ENCODE data around the gene PLCB1. TPM values are rescaled to one million over a fixed set of nuclear protein-coding genes. Genes with fewer than 3 reads are reported as not detected.

Gene PLCB1
- total RNA-seq, 4 donors from 2014 or later: 13.5 to 110 (median 30.4) TPM

DNA sequence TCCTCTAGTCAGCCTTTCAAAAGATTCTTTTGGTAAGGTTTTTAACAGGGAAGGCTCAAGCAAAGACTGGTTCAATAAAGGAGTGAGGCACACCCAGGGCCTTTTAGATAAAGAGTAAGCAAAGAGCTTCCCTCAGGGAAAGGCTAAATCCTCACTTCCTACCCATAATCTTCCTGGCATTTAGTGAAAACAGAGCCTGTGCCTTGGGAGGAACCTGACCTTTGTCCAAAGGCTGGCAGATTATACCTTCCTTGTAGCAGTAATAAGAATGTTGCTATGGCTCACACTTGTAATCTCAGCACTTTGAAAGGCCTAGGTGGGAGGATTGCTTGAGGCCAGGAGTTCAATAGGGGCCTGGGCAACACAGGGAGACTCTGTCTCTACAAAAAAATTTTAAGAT is 656.8 kb downstream of the PLCB1 start:
- intact Hi-C loops (cut with DNase I; ENCODE audit: low total_unique reads): no loop called here
- Histone ChIP-seq H3K36me3 (no peaks in the 10 kb centered on the region), H3K4me1 (no peaks in the 10 kb centered on the region), H3K9me3 (no peaks in the 10 kb centered on the region), H3K27ac (no peak overlapping the region), H3K4me3 (no peak overlapping the region), H3K27me3 (no peaks in the 10 kb centered on the region)
- no peak for DNase-seq
- TF ChIP-seq, protein P1, sequence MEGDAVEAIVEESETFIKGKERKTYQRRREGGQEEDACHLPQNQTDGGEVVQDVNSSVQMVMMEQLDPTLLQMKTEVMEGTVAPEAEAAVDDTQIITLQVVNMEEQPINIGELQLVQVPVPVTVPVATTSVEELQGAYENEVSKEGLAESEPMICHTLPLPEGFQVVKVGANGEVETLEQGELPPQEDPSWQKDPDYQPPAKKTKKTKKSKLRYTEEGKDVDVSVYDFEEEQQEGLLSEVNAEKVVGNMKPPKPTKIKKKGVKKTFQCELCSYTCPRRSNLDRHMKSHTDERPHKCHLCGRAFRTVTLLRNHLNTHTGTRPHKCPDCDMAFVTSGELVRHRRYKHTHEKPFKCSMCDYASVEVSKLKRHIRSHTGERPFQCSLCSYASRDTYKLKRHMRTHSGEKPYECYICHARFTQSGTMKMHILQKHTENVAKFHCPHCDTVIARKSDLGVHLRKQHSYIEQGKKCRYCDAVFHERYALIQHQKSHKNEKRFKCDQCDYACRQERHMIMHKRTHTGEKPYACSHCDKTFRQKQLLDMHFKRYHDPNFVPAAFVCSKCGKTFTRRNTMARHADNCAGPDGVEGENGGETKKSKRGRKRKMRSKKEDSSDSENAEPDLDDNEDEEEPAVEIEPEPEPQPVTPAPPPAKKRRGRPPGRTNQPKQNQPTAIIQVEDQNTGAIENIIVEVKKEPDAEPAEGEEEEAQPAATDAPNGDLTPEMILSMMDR (IDR thresholded peaks at IDR 0.05): no peak
- TF ChIP-seq POLR2A (IDR thresholded peaks at IDR 0.05): no peak

DNA sequence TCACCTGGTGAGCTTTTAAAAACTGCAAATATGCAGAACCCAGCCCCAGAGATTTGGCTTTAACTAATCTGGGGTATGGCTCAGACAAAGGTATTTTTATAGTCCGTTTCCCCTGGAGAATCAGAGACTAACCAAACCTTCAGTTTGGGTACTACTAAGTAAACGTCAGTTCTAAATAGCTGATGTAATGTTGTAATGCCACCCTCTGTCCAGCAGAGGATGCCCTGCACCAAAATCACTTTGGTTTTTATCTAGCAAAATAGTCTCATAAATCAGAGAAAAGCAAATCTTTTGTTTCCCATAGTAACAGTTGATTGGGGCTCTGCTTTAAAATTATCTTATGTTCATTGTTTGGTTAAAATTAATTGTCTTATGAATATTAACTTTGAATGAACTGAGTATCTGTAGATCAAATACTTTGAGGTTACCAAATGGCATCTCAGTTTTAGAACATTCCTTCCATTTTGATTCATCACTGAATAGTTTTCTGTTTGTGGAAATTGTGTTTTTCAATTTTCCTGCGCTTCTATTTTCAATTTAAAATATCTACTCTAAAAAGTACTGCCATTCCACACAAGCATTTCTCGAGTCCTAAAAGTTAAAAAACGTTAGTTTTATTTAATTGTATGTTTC is 658.5 kb downstream of the PLCB1 start:
- H3K36me3 ChIP-seq: no peaks in the 10 kb centered on the region
- H3K4me3 ChIP-seq: no peak overlapping the region
- peak overlapping the region in 1 of 2 donors; percentile 35 for H3K27ac ChIP-seq
- TF ChIP-seq, protein P1 (IDR thresholded peaks at IDR 0.05): peak; percentile 80 to 92 (median 84)
- TF ChIP-seq POLR2A (IDR thresholded peaks at IDR 0.05): no peak
- no peaks in the 10 kb centered on the region for H3K9me3 ChIP-seq
- H3K27me3 ChIP-seq: no peaks in the 10 kb centered on the region
- peak in 1 of 2 donors; percentile 19 for DNase-seq
- intact Hi-C loops (cut with DNase I; ENCODE audit: low total_unique reads): no loop called here
- H3K4me1 ChIP-seq: no peaks in the 10 kb centered on the region

DNA sequence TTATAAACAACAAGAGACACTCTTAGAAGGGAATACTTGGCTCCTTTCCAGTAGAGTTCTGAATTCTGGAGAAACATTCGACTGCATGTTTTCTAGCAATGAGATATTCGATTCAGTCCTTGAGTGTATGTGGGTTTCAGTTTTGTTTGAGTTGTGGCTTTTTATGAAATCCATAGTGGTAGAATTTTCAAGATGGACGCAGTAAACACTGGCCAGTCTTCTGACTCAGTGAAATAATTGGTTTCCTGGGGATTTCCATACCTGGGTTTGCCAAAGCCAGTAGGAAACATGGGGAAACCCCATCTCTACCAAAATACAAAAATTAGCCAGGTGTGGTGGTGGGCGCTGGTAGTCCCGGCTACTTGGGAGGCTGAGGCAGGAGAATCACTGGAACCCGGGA is 663.3 kb downstream of the PLCB1 start:
- no peak for TF ChIP-seq POLR2A (IDR thresholded peaks at IDR 0.05)
- TF ChIP-seq, protein P1 (IDR thresholded peaks at IDR 0.05): no peak
- intact Hi-C loops (cut with DNase I; ENCODE audit: low total_unique reads): no loop called here
- H3K4me3 ChIP-seq: no peak overlapping the region

DNA sequence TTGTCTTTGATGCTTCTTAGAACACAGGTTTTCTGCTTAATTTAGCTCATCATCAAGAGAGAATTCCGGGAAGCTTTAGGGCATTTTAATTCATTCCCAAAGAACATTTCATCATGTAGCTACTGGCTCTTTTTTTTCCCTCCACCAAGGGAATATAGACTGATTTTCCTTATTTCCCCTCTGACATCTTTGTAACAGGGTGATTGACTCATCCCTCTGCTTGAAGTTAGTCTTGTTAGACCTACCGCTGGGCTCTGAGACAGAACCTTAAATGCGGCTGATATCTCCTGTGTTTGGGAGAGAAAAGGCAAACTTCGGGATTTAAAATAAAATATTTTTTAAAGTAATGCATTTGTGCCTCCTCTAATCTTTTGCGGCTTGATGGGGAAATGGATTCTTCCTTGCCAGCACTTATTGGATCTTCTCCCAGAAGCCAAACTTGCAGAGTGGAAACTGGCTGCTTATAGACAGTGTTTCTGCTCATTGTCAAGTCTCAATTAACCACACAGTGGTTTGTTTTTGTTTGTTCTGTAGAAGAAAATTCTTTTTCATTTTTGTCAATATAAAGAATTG is 664.1 kb downstream of the PLCB1 start:
- intact Hi-C loops (cut with DNase I; ENCODE audit: low total_unique reads): no loop called here
- TF ChIP-seq, protein P1 (IDR thresholded peaks at IDR 0.05): no peak
- TF ChIP-seq POLR2A (IDR thresholded peaks at IDR 0.05): no peak

More for the DNA sequence above, 663.3 kb downstream of the PLCB1 start:
- Histone ChIP-seq H3K9me3 (no peaks in the 10 kb centered on the region), H3K4me1 (no peaks in the 10 kb centered on the region), H3K36me3 (no peaks in the 10 kb centered on the region), H3K27ac (no peak overlapping the region), H3K27me3 (no peaks in the 10 kb centered on the region)
- DNase-seq: no peak

DNA sequence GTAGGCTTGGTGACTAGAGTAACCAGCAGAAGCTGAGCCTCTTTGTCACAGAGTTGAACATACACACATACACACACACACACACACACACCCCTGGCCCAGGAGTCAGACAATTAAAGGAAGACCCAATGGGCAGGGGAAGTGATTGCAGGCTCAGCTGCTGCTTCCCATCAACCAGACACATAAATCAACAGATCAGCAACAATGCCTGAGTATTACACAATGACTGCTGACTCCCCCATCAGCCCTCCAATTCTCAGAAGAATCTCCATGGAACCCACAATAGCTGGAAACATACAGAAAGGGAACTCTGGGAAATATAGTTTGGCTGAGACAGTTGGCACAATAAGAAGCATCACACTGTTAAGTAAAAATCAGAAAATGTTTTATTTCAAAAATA is 666.4 kb downstream of the PLCB1 start:
- Histone ChIP-seq H3K27me3 (no peaks in the 10 kb centered on the region), H3K9me3 (no peaks in the 10 kb centered on the region), H3K4me1 (no peaks in the 10 kb centered on the region), H3K27ac (no peak overlapping the region), H3K4me3 (no peak overlapping the region), H3K36me3 (no peaks in the 10 kb centered on the region)
- TF ChIP-seq POLR2A (IDR thresholded peaks at IDR 0.05): no peak
- TF ChIP-seq, protein P1 (IDR thresholded peaks at IDR 0.05): no peak
- DNase-seq: peak in 1 of 2 donors; percentile 18
- intact Hi-C loops (cut with DNase I; ENCODE audit: low total_unique reads): no loop called here

More for the DNA sequence above, 664.1 kb downstream of the PLCB1 start:
- Histone ChIP-seq H3K4me1 (no peaks in the 10 kb centered on the region), H3K27me3 (no peaks in the 10 kb centered on the region), H3K36me3 (no peaks in the 10 kb centered on the region), H3K4me3 (no peak overlapping the region), H3K27ac (peak overlapping the region in 1 of 2 donors; percentile 22), H3K9me3 (no peaks in the 10 kb centered on the region)
- DNase-seq: no peak

Data from uterus (tissue), 4 donors.